Stimulated activated CD4-positive, alpha-beta T cell treated with anti-CD3 and anti-CD28 coated beads, Interleukin-12 subunit alpha, Interleukin-12 subunit beta, amount 100 ng/mL, for 48 hours (primary cell): ENCODE measurements around the gene ITGAE.
"Not testable (repeated sequence)": the region's sequence is repeated elsewhere in the genome, so short reads cannot be mapped to it uniquely, and the experiment has no call there.

Experiments used
- DNase-seq, 3 donors: peaks; one replicate each; pipeline ENCODE4 v3.0.0-alpha.2; 2020; ENCODE audit warnings: low read depth in 2 of 3, low spot score in 1 of 3

Gene ITGAE

DNA sequence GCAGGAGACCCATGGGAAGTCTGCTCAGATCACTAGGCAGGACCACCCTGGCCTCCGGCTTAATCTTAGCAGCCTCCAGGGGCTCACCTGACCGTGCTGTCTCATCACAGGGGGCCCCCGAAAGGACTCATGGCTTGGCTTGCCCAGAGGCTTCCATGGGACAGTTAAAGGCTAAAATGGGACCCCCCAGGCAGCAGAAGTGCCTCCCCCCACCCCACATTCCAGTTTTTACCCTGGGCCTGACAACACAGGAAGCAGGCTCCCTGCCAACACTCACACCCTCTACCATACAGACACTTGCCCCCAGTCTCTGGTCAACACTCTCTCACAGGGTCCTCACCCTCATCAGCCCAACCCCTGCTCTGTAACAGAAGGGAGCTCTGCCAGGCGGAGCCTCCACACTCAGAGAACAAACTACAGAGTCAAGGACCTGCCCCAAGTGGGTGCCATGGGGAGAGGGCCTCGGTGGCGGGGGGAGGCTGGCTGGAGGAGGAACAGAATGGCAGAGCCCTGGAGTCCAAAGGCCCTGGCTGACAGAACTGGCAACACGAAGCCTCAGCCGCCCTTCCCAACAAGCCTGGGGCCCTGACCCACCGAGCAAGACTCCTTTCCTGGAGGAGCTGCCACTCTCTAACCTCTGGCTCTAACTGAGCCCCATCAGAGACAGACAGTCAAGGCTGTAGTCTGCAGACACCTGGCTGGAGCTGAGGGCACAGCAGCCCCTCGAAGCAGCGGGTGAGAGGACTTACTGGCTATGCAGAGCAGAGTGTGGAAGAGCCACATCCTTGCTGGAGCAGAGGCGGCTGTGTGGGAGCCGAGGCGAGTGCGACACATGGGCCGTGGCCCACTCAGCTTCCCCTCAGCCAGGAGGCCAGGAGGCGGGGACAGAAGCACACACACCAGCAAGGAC, at the start of gene ITGAE:
TSS of gene ITGAE (minus strand) at position 827 of the 910 bp plus-strand sequence. CDS start at position 783, 44 bp downstream.
- no peak for DNase-seq

GRCh38 chr17:3848229-3848835, 47.3 kb upstream of the ITGAE start:
- DNase-seq, result no peak

DNA sequence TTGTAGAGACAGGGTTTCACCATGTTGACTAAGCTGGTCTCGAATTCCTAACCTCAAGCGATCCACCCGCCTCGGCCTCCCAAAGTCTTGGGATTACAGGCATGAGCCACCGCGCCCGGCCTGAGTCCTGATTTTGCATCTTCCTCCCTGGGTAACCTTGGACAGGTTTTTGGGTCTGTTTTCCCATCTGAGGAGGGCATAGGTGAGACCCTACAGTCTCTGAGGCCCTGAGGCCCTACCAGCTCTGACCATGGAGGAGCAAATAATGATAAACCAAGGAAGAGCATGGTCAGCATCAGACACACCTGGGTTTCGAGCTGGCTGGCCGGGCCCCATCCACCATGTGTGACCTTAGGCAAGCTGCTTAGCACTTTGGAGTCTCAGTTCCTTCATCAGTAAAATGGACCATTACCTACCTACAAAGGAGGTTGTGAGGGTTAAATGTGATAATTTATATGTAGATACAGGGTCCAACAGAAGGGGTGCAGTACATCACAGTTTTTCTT, 46.2 kb upstream of the ITGAE start:
- no peak for DNase-seq

DNA sequence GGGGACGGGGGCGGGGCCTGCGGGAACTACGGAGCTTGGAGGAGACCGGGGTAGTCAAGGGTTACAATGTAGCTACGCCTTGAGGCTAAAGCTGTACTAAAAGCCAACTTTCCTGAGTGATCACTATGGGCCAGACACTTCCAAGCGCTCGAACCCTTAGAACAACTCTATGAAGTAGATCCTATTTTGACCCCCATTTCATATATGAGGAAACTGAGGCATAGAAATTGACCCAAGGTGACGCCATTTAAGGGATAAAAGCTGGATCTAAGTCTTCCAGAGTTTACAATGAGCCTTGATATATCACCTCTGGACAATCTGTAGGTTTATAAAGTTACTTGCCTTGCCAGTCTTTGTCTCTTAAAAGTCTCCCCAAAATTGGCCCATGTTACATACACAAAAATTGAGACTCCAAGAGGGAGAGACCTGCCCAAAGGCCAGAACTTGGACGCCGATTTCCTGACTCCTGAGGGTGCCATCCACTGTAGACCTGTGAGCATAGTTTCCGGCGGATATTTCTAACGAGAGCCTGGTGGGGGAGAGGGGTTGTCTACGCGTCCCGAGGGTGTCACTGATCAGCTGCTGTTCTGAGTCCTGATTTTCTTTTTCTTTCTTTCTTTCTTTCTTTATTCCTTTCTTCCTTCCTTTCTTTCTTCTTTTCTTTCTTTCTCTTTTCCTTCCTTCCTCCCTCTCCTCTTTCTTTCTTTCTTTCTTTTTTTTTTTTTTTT, 45.6 kb upstream of the ITGAE start:
- DNase-seq, result no peak

DNA sequence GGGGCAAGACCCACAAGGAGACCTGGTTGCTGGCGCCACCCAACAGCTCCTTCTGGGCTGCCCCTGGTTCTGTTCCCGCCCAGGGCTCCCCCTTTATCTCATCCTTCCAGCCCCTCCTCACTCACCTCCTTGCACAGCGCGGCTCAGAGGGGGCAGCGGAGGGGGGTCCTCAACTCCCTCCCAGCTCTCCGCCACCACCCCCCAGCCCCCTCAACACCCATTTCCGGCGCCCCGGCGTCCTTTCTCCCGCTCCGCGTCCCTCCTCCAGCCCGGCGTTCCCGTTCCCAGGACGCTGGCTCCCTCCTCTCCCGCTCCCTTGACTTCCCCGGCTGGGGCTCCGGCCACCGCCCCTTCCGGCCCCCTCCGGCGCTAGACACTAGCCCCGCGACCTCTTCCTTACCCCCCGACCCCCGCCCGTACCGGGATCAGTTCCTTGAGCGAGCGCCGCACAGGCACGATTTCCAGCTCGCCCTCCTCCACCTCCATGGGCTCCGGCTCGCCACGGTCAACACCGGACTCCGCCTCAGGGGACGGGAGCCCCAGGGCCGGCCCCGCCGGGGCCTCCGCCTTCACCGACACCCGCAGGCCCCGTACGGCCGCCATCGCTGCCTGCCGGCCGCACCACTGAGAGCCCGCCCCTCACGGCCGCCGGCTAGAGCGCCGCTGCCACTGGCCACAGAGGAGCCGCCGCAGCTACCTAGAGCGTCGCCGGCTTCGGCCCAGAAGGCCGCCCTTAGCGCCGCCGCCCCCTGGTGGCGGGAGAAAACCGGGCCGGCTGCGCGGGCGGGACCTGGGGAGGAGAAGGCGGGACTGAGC, 44.8 kb upstream of the ITGAE start, which contains the start of gene NCBP3:
TSS of gene NCBP3 (minus strand) at position 626 of the 816 bp plus-strand sequence. CDS start at position 603, 23 bp downstream.
- DNase-seq, result peak; percentile 85 to 88 (median 86)

DNA sequence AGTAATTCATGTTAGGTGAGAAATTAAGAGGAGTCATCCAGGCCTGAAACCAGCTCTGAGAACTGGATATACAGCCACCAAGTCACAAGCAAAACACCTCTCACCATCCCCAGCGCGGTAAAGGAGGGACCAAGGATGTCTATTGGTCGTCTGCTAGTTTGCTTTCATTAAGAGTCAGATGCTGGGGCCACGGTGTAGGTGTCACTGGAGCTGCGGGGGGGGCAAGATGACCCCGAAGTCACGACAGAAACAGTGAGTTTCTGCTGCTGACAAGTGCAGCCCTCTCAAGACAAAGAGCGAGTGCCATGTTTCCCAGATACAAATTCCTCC, 44.3 kb upstream of the ITGAE start:
- DNase-seq, result peak; percentile 28 to 42 (median 31)

DNA sequence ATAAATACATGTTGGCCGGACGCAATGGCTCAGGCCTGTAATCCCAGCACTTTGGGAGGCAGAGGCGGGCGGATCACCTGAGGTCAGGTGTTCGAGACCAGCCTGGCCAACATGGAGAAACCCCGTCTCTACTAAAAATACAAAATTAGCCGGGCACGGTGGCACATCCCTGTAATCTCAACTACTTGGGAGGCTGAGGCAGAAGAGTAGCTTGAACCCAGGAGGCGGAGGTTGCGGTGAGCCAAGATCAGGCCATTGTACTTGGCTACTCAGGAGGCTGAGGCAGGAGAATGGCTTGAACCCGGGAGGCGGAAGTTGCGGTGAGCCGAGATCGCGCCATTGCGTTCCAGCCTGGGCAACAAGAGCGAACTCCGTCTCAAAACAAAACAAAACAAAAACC, 43.6 kb upstream of the ITGAE start:
- not testable (repeated sequence) for DNase-seq

- peak; percentile 18 to 44 (median 19) for DNase-seq
Measured at GRCh38 chr17:3843935-3844516, 43.0 kb upstream of the ITGAE start.

DNA sequence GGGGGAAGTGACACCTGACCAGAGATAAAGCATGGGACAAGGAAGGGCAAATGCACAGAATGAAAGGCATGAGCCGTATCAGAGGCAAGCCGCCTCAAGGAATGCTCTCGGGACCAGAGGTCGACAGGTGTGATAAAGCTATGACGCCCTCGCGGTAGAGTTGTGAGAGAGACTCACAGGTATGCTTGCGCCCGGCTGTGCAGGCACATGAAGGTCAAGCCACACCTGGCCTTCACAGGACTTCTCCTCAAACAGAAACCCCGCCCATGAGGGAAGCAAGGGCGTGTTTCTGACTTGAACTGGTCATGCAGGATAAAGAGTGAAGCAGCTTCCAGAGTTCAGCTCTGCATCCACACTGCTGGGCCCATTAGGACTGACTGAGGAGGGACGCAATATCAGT, 37.2 kb upstream of the ITGAE start:
- no peak for DNase-seq

- DNase-seq, result no peak
Measured at GRCh38 chr17:3836551-3836950, 35.6 kb upstream of the ITGAE start.

DNA sequence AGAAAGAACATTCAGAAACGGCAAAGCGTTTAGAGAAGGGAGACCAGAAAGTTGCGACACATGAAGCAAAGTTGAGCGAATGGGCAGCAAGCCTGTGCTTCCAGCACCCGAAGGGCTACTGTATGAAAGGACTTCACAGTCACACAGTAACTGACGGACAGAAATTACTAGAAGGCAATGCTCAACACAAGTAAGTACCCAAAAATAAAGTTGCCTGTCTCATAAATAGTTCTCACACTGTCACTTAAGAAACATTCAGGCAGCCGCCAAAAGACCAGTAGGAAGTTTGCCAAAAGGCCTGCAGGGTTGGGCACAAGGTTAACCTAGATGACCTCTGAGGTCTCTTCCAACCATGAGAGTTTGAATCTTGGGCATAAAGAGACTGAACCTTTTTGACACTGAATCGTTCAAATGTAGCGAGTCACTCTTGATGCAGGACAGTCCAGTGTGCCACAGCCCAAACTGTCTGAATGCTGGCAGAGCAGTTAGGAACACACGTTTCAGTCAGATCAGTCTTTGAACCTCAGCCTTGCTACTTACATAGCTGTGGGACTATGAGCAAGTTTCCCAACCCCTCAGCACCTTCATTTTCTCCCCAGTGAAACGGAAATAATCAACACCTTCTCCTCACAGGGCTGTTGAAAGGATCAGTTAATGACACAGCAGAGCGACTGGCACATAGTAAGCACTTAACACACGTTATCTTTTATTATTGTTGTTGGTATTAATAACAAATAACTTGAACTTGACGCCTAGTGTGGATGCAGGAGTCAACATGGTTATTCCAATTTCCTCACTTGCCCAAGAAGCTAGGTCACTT, 34.6 kb upstream of the ITGAE start:
- DNase-seq, result no peak

DNA sequence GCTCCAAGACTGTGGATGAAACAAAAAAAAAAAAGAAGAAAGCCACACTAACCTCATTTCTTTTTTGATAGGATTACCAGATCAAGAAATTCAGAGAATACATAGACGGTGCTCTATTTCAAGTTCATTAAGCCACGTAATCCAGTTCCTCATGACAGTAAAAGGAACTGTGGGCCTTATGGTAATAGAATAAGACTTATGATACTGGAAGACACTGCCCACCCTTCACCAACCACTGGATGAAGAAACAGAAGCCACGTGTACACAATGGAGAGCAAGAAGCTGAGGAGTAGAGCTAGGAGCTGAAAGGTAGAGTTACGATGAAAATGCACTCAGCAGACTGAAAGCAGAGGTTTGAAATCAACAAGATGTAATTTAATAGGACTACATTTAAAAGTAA, 33.8 kb upstream of the ITGAE start:
- DNase-seq, result no peak

DNA sequence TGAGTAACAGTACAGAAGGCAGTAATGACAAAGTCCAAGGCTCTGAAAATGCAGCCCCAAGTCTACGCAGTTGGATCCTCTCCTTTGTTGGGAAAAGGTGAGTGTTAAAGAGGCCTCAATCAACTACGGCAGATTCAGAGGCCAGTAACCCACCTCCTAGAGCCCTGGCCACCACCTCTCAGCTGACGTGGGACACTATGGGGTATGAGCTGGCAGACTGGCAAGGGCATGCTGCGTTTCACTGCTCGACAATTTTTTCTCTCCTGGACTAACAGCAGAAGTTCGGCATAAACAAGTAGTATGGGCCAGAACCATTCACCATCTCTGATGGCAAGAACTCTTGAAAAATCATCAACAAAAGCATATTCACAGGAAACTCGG, 27.9 kb upstream of the ITGAE start:
- DNase-seq, result no peak

- DNase-seq, result no peak
Measured at GRCh38 chr17:3828151-3828851, 27.3 kb upstream of the ITGAE start.

- DNase-seq, result peak; percentile 31 to 78 (median 50)
Measured at GRCh38 chr17:3827124-3827773, 26.3 kb upstream of the ITGAE start.

- DNase-seq, result no peak
Measured at GRCh38 chr17:3826191-3826590, 25.2 kb upstream of the ITGAE start.

DNA sequence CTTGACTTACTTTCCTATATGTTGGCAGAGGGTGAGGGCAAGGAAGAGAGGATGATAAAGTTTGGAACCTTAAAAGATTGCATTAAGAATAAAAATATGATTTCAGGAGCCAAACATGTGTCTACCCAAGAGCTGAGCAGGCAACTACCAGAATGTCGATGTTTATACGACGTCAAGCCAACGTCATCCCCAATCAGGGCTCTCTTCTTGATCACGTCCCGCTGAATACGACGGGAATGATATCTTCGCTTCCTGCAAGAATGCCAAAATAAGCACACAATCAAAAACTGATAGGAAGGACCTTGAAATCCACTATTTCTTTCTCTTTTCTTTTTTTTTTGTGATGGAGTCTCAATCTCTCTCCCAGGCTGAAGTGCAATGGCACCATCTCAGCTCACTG, 20.1 kb upstream of the ITGAE start:
- DNase-seq, result no peak

DNA sequence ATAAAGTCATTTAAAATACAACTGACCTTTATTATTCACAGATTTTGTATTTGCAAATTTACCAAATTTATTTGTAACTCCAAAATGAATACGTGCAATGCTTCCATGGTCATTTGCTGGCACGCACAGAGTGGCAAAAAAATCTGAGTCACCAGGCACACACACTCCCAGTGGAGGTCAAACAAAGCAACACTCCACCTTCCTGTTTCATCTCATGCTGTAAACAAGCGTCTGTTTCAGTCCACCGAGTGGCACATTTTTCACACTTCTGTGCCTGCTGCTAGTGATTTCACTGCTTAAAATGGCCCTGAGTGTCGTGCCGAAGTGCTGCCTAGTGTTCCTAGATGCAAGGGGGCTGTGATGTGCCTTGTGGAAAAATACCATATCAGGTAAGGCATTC, 17.8 kb upstream of the ITGAE start:
- no peak for DNase-seq
